ENCODE results near the gene VPS37B.

DNA sequence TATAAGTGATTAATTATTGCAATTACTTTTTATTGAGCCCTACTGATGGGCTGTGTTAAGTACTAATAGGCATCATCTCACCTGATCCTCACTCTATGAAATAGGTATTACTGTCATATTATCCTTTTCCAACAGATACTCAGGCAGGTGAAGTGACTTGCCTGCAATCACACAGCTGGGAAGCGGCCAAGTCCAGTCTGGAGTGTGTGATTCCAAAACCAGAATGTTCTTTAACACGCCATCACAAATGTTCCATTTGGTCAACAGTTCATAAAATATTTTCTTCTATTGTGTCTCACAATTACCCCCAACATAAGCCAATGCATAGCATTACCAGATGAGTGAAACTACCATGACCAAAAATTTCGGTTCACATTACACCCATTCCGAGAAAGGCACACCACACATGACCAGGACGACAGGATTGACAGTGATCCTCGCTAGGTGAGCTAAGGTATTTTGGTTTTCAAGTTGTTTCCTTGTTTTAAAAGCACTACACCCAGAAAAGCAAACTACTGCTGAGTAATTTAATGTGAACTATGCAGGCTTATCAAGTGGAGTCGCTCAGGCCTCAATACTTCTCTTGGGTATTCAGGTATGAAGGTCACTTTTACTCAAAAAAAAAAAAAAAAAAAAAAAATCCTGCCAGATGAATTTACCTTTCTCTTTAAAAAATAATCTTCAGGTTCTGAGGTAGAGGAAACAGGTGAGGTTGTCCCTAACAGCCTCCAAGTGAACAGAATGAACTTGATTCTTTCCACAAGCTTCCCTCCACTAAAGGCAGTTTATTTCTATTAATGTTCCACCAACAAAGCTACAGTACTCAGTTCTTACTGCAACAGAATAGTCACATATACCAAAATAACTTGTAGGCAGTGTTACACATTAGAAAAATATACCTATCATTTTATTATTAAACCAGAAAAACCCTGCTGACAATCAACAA, 2.4 kb downstream of the VPS37B start:
- TF ChIP-seq, protein P1, sequence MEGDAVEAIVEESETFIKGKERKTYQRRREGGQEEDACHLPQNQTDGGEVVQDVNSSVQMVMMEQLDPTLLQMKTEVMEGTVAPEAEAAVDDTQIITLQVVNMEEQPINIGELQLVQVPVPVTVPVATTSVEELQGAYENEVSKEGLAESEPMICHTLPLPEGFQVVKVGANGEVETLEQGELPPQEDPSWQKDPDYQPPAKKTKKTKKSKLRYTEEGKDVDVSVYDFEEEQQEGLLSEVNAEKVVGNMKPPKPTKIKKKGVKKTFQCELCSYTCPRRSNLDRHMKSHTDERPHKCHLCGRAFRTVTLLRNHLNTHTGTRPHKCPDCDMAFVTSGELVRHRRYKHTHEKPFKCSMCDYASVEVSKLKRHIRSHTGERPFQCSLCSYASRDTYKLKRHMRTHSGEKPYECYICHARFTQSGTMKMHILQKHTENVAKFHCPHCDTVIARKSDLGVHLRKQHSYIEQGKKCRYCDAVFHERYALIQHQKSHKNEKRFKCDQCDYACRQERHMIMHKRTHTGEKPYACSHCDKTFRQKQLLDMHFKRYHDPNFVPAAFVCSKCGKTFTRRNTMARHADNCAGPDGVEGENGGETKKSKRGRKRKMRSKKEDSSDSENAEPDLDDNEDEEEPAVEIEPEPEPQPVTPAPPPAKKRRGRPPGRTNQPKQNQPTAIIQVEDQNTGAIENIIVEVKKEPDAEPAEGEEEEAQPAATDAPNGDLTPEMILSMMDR (conservative IDR thresholded peaks at IDR 0.05): no peak
- no peak for TF ChIP-seq ZFX (IDR thresholded peaks at IDR 0.05)
